ENCODE data around the gene STAT4. TPM values are rescaled to one million over a fixed set of nuclear protein-coding genes. Genes with fewer than 3 reads are reported as not detected.

The STAT4 gene
- total RNA-seq, 1 donor from 2014 or later: 0.46 TPM

- no peak overlapping the region for H3K4me3 ChIP-seq (ENCODE audit: low read depth, low read length)
- H3K27me3 ChIP-seq (ENCODE audit: control insufficient read depth, insufficient read depth, low read length): no peaks in the 10 kb centered on the region
- TF ChIP-seq CTCF (IDR thresholded peaks at IDR 0.05; ENCODE audit: insufficient read depth, low read length, poor library complexity, severe bottlenecking): no peak
- DNase-seq (ENCODE audit: low read depth): no peak
- H3K36me3 ChIP-seq (ENCODE audit: control insufficient read depth, insufficient read depth, low read length): no peaks in the 10 kb centered on the region
Measured at GRCh38 chr2:191038241-191038725, 112.5 kb downstream of the STAT4 start.

GRCh38 chr2:191037351-191037750 lies 113.4 kb downstream of the STAT4 start:
- TF ChIP-seq CTCF (IDR thresholded peaks at IDR 0.05; ENCODE audit: insufficient read depth, low read length, poor library complexity, severe bottlenecking): no peak
- Histone ChIP-seq H3K36me3 (ENCODE audit: control insufficient read depth, insufficient read depth, low read length) (no peaks in the 10 kb centered on the region), H3K4me3 (ENCODE audit: low read depth, low read length) (no peak overlapping the region), H3K27me3 (ENCODE audit: control insufficient read depth, insufficient read depth, low read length) (no peaks in the 10 kb centered on the region)
- DNase-seq (ENCODE audit: low read depth): no peak

GRCh38 chr2:191036363-191036762 lies 114.4 kb downstream of the STAT4 start:
- DNase-seq (ENCODE audit: low read depth): no peak
- no peak overlapping the region for H3K4me3 ChIP-seq (ENCODE audit: low read depth, low read length)
- TF ChIP-seq CTCF (IDR thresholded peaks at IDR 0.05; ENCODE audit: insufficient read depth, low read length, poor library complexity, severe bottlenecking): no peak
- H3K27me3 ChIP-seq (ENCODE audit: control insufficient read depth, insufficient read depth, low read length): no peaks in the 10 kb centered on the region
- no peaks in the 10 kb centered on the region for H3K36me3 ChIP-seq (ENCODE audit: control insufficient read depth, insufficient read depth, low read length)

- no peak for TF ChIP-seq CTCF (IDR thresholded peaks at IDR 0.05; ENCODE audit: insufficient read depth, low read length, poor library complexity, severe bottlenecking)
- Histone ChIP-seq H3K4me3 (ENCODE audit: low read depth, low read length) (no peak overlapping the region), H3K36me3 (ENCODE audit: control insufficient read depth, insufficient read depth, low read length) (no peaks in the 10 kb centered on the region), H3K27me3 (ENCODE audit: control insufficient read depth, insufficient read depth, low read length) (no peaks in the 10 kb centered on the region)
- DNase-seq (ENCODE audit: low read depth): no peak
Measured at GRCh38 chr2:191032588-191033429, 118.0 kb downstream of the STAT4 start.

- TF ChIP-seq CTCF (IDR thresholded peaks at IDR 0.05; ENCODE audit: insufficient read depth, low read length, poor library complexity, severe bottlenecking): no peak
- DNase-seq (ENCODE audit: low read depth): no peak
- H3K36me3 ChIP-seq (ENCODE audit: control insufficient read depth, insufficient read depth, low read length): no peaks in the 10 kb centered on the region
- no peaks in the 10 kb centered on the region for H3K27me3 ChIP-seq (ENCODE audit: control insufficient read depth, insufficient read depth, low read length)
- H3K4me3 ChIP-seq (ENCODE audit: low read depth, low read length): no peak overlapping the region
Measured at GRCh38 chr2:191031256-191031655, 119.5 kb downstream of the STAT4 start.

Measured in kidney epithelial cell (primary cell).